AML-193 (cell line): Measurements from ENCODE around the gene PTTG1IP.
"Not testable (repeated sequence)": the region's sequence is repeated elsewhere in the genome, so short reads cannot be mapped to it uniquely, and the experiment has no call there.

Experiments used
- DNase-seq, 2 experiments: peaks; one replicate each; lab custom pipeline; 2025; lab: John Stamatoyannopoulos, UW

Gene PTTG1IP

GRCh38 chr21:44883250-44883649, 9.8 kb upstream of the PTTG1IP start:
- DNase-seq, result no peak

GRCh38 chr21:44881198-44881872, 7.8 kb upstream of the PTTG1IP start:
- DNase-seq, result peak in 1 of 2 experiments; percentile 55

GRCh38 chr21:44880405-44881197, 7.1 kb upstream of the PTTG1IP start:
- peak; percentile 97 for DNase-seq

- not testable (repeated sequence) for DNase-seq
Observed at GRCh38 chr21:44879238-44879637, 5.7 kb upstream of the PTTG1IP start.

- peak; percentile 85 to 88 for DNase-seq
Observed at GRCh38 chr21:44878053-44878982, 4.8 kb upstream of the PTTG1IP start.

DNA sequence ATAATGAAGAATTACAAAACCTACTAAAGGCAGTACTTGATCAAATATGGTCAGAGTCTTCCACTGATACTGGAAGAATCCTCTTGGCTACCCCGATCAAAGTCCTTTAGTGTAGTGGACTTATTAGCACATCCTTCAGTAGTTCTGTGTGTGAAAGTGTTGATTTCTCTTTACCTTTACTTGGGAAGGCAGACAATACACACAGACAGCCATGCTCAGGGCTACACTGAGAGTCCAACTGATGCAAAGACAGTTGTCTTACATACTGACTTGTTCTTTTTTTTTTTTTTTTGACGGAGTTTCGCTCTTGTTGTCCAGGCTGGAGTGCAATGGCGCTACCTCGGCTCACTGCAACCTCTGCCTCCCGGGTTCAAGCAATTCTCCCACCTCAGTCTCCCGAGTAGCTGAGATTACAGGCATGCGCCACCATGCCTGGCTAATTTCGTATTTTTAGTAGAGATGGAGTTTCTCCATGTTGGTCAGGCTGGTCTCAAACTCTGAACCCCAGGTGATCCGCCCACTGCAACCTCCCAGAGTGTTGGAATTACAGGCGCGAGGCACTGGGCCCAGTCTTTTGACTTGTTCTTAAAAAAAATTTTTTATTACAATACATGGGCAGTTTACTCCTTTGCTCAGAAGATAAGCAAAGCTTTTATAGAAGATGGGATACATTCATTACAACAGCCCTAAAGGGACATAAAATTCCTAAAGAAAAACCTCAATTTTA, 3.5 kb upstream of the PTTG1IP start:
- DNase-seq, result no peak

GRCh38 chr21:44875316-44875700, 1.8 kb upstream of the PTTG1IP start:
- DNase-seq, result peak; percentile 10 to 25

DNA sequence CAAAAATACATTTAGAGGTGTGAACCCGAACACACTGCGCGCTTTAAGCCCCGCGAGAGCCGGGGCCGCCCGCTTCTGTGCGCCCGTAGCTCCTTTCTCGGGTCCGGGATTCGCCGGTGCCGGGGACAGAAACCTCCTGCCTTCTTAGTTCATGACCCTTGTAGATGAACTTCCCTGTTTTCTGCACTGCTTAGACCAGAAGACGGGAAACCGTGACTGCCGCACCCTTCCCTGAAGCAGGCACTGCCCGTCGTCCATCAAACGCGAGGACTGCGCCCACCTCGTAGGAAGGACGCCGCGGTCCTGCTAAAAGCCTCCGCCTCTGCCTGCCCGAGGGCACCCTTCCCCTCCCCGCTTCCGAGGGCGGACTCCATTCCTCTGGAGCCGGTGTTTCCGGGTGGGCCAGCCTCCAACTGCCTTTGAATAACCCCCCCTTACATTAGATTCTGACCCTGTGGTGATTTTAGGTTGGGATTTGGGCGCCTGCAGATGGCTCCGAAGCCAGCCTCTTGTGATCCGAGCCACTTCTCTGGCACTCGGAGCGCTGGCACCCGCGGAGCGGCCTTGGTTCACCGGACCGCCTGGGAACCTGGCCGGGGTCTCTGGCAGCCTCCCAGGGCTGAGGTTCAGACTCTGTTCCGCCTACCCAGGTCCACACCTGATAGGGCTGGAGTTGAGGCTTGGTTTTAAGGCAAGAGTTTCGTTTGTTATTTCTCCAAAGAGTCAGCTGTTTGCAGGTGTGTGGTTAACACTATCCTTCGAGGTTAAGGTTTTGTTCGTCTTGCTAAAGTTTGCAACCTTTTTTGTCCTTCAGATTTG, 1.2 kb upstream of the PTTG1IP start:
- DNase-seq, result peak in 1 of 2 experiments; percentile 24

GRCh38 chr21:44874240-44874496, 678 bp upstream of the PTTG1IP start:
- peak in 1 of 2 experiments; percentile 34 for DNase-seq

DNA sequence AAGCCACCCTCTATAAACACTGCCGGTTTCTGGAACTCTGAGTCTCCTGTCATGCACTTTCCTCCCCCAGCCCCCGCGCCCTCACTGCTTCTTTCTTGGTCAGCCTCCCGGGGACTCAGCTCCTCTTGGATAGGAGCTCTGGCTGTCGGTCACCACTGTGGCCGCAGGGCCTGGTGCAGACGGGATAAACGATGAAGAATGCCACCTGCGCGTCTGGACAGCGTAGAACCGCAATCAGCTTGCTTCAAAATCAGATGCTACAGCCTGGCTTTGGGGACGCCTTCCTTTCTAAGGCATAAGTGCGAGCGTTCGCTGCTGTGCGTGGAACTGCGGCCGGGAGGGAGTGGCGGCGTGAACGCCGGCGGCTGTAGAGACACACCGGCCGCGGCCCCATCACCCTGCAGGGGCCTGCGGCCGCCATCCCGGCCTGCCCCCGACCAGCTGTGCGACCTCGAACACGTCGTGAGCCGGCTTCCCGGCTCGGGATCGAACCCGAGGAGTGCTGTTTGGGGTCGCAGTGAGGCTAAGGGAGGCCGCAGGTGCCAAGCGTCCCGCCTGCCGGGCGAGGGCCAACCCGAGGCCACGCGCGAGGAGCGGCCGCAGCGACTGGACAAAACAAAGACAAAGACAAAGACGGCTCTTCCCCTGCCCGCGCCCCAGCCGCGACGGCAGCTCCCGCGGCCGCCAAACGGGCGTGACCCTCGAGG, 688 bp downstream of the PTTG1IP start:
- DNase-seq, result no peak

GRCh38 chr21:44872323-44872648, 1.2 kb downstream of the PTTG1IP start:
- DNase-seq, result no peak

- DNase-seq, result no peak
Observed at GRCh38 chr21:44871576-44872269, 1.8 kb downstream of the PTTG1IP start.

DNA sequence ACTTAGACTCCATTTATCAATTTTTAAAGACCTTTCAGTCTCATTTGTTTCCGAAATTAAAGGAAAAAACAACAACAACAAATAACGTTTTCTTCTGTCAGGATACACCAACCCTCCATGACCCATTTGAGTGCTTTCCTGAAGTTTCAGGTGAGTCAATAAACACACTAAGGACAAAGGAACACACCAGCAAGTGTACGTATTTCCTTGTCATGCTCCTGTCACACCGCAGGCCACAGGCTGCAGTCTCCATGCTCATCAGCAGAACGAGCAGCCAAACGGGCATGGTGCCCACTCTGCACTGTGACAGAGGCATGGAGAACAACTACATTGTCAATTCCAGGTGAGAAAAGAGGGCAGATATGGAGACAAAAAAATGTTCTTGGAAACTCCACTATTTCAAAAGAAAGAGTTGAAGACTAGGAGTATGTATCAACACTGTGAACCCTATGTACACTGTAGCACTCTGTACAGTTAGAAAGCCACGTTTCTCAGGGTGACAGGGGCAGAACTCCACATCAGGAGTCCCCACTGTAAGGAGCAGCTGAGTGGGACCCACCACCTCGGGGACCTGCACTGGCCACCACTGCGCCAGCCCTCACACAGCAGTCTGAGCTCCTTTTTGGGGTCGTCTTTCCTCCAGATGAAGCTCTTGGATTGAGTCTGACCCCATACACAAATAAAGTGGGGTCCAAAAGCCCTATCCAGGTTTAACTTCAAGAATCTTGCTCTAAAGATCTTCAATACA, 2.6 kb downstream of the PTTG1IP start:
- DNase-seq, result peak in 1 of 2 experiments; percentile 19

GRCh38 chr21:44869781-44870747, 3.4 kb downstream of the PTTG1IP start:
- no peak for DNase-seq

- no peak for DNase-seq
Observed at GRCh38 chr21:44868707-44869106, 4.8 kb downstream of the PTTG1IP start.

DNA sequence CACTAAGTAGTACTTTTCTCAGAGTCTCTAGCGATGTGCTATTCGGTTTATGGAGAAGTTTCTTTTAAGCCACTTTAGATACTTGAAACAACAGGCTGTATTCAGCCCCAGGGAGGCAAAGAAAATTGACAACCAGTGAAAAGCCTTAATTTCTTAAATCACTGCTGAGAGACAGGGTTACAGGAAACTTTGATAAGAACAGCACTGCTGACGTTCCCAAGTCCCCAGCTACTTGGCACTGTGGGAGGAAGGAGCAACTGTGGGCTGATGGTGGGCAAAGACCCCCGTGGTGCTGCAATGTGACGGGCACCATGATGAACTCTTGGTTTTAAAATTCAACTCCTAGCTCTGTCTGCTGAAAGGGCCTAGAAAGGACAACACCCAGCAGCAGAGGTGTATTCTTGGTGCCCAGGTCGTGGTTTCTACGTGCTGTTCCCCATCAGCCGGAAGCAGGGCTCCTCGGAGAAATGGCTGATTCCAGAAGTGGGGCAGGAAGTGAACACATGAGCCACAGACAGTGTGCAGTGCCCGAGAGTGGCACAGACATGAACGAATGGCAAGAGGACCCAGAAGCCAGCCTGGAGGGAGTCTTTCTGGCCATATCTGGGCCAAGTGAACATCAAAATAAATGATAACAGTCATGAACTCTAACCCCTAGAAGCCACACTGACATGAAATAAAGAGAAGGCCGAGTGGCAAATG, 5.3 kb downstream of the PTTG1IP start:
- no peak for DNase-seq

GRCh38 chr21:44867464-44867863, 6.0 kb downstream of the PTTG1IP start:
- DNase-seq, result no peak
